ENCODE data around the gene DNAAF3. TPM values are rescaled to one million over a fixed set of nuclear protein-coding genes. Genes with fewer than 3 reads are reported as not detected.

The DNAAF3 gene
- total RNA-seq, 4 donors from 2014 or later: 0.39 TPM; not detected in 3

DNA sequence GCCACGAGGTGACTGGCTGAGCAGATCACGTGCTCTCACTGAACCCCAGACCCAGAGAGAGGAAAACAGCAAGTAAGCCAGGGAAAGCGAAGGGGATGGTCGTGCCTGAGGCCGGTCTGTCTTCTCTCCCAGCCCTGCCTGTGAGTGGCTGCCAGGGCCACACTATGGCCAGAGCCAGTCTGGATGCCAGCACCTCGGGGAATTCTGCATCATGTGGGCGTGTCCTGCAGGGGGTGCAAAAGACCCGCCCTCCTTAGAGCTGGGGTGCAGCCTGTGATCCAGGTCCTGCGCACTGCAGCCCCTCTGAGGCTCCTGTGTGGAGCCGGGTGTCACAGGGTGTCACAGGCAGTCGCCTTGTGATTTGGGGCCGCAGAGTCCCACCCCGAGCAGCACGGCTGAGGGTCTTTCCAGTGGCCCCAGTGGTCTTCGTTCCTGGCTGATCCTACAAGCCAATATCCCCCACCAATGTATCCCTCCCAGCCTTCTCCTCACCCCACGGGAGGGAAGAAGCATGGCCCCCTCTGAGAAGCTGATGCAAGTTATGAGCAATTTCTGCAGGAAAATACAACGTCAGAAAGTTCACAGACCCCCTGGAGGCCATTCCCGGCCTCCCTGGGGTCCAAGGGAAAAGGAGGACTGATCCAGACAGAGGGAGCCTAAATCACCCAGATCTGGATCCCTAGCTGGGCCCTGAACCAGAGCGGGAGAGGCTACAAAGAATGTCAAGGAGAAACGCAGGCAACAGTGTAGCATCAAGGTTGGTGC lies 56.7 kb downstream of the DNAAF3 start:
- peaks cover 13 to 24% of the 10 kb centered on the region in 2 donors for H3K4me1 ChIP-seq
- H3K4me3 ChIP-seq: no peak overlapping the region
- TF ChIP-seq CTCF (IDR thresholded peaks at IDR 0.05 in 4 of 5, conservative IDR thresholded peaks at IDR 0.05 in 1 of 5) (no peak), POLR2A (IDR thresholded peaks at IDR 0.05) (no peak)
- H3K9me3 ChIP-seq: no peaks in the 10 kb centered on the region
- H3K36me3 ChIP-seq: peaks cover 0 to 11% of the 10 kb centered on the region in 2 donors
- in situ Hi-C loops (cut with MboI; ENCODE audit: low sequenced_read_pairs in 4 of 4) (loop anchor here in 1 of 4 donors (25.0 kb wide), 1 partner anchor 997 kb away; the partner anchor contains the start of genes NDUFA3, OSCAR, PRPF31 and TFPT), intact Hi-C loops (cut with DNase I; ENCODE audit: low total_unique reads) (loop anchor here (10.0 kb wide), 1 partner anchor 275 kb away; the partner anchor contains the start of genes RPL28 and TMEM238)
- no peak overlapping the region for H3K27ac ChIP-seq
- H3K27me3 ChIP-seq: no peaks in the 10 kb centered on the region
- ATAC-seq (no peak), DNase-seq (no peak)

Small RNAs within 50 kb of the gene (microRNA-seq; reads per million reads assigned to microRNA genes)
- 0 reads per million in 2 donors for gene MIR7975 (ENCODE audit: borderline replicate concordance in 2 of 2)

Other genes starting within 250 kb of the DNAAF3 start
- not detected for gene NLRP7, start 219.1 kb downstream of the DNAAF3 start, total RNA-seq
- gene NLRP2, start 200.2 kb downstream of the DNAAF3 start, total RNA-seq: under 1 TPM in 1 of 4 donors, not detected in 3; 0.23 TPM
- gene GP6, start 128.3 kb downstream of the DNAAF3 start, total RNA-seq: under 1 TPM in 1 of 4 donors, not detected in 3; 0.16 TPM
- gene RDH13, start 103.5 kb downstream of the DNAAF3 start, total RNA-seq: 10 to 100 TPM in 1 of 4 donors, 1 to 10 TPM in 3; 5.2 to 10.5 (median 7.6) TPM
- 1 to 10 TPM in 2 of 4 donors, under 1 TPM in 2; 0.25 to 2.4 (median 1.3) TPM for gene EPS8L1, start 90.7 kb downstream of the DNAAF3 start, total RNA-seq
- 10 to 100 TPM; 22.6 to 28.2 (median 26.2) TPM for gene PPP1R12C, start 49.0 kb downstream of the DNAAF3 start, total RNA-seq
- gene TNNT1, start 17.4 kb downstream of the DNAAF3 start, total RNA-seq: 1,000 to 10,000 TPM; 2,342 to 9,166 (median 6,627) TPM
- 1 to 10 TPM; 1.6 to 6.2 (median 5.5) TPM for gene TNNI3, start 8.9 kb downstream of the DNAAF3 start, total RNA-seq
- not detected for gene SYT5, start 13.7 kb upstream of the DNAAF3 start, total RNA-seq
- gene PTPRH, start 42.9 kb upstream of the DNAAF3 start, total RNA-seq: under 1 TPM; 0.39 to 0.56 (median 0.48) TPM
- gene TMEM86B, start 62.1 kb upstream of the DNAAF3 start, total RNA-seq: 1 to 10 TPM in 3 of 4 donors, under 1 TPM in 1; 0.87 to 5.0 (median 1.7) TPM
- gene PPP6R1, start 92.4 kb upstream of the DNAAF3 start, total RNA-seq: 10 to 100 TPM; 14.6 to 47.9 (median 39.6) TPM
- 10 to 100 TPM; 18.5 to 41.7 (median 36.7) TPM for gene HSPBP1, start 113.5 kb upstream of the DNAAF3 start, total RNA-seq
- not detected for gene BRSK1, start 117.4 kb upstream of the DNAAF3 start, total RNA-seq
- gene TMEM150B, start 158.7 kb upstream of the DNAAF3 start, total RNA-seq: 1 to 10 TPM in 1 of 4 donors, under 1 TPM in 1, not detected in 2; 0.40 to 3.3 TPM
- gene KMT5C, start 173.3 kb upstream of the DNAAF3 start, total RNA-seq: 1 to 10 TPM; 2.5 to 5.4 (median 4.5) TPM
- gene COX6B2, start 188.1 kb upstream of the DNAAF3 start, total RNA-seq: not detected
- gene GARIN5B, start 196.6 kb upstream of the DNAAF3 start, total RNA-seq: not detected
- under 1 TPM in 1 of 4 donors, not detected in 3; 0.66 TPM for gene IL11, start 203.8 kb upstream of the DNAAF3 start, total RNA-seq
- not detected for gene TMEM190, start 210.2 kb upstream of the DNAAF3 start, total RNA-seq
- 1 to 10 TPM; 1.3 to 4.7 (median 2.1) TPM for gene TMEM238, start 217.7 kb upstream of the DNAAF3 start, total RNA-seq
- 100 to 1,000 TPM; 123 to 278 (median 206) TPM for gene RPL28, start 219.3 kb upstream of the DNAAF3 start, total RNA-seq
- 10 to 100 TPM in 3 of 4 donors, 1 to 10 TPM in 1; 7.7 to 14.6 (median 13.4) TPM for gene UBE2S, start 241.2 kb upstream of the DNAAF3 start, total RNA-seq

Data from gastrocnemius medialis (tissue), 4 donors.